Activated naive CD8-positive, alpha-beta T cell (primary cell): ENCODE results near the gene TRRAP.
"Not testable (repeated sequence)": the region's sequence is repeated elsewhere in the genome, so short reads cannot be mapped to it uniquely, and the experiment has no call there.

Experiments
- H3K27ac Mint-ChIP-seq: one replicate; pipeline ENCODE4 v1.8.0; 2021; ENCODE audit warnings: mixed read lengths
- H3K27me3 Mint-ChIP-seq: one replicate; pipeline ENCODE4 v1.8.0; 2021; ENCODE audit warnings: mixed read lengths
- H3K36me3 Mint-ChIP-seq: one replicate; pipeline ENCODE4 v1.8.0; 2021; ENCODE audit warnings: mixed read lengths
- H3K4me1 Mint-ChIP-seq: one replicate; pipeline ENCODE4 v1.8.0; 2021; ENCODE audit warnings: low read depth, mixed read lengths
- H3K4me3 Mint-ChIP-seq: one replicate; pipeline ENCODE4 v1.8.0; 2021; ENCODE audit warnings: mild to moderate bottlenecking, mixed read lengths
- H3K9me3 Mint-ChIP-seq: one replicate; pipeline ENCODE4 v1.8.0; 2021; ENCODE audit warnings: low read depth, mixed read lengths

The TRRAP gene

DNA sequence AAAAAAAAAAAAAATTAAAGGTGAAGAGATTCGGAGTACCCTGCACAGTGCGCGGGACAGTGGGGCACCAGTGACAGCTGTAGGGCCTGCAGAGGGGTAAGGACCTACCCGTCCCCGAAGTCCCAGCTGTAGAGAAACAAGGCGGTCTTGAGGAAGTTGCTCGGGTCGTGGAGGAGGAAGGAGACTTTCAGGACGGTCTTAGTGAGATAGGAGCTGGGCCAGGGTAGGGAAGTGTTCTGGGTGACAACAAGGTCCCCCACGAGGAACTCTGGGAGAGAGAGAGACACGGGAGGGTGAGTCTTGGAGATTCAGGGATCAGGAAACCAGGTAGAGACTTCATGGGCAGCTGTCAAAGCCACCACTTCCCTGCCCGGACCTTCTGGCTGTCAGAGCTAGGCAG lies 18.3 kb upstream of the TRRAP start:
- Mint-ChIP-seq H3K27ac (no peak overlapping the region), H3K4me1 (no peaks in the 10 kb centered on the region), H3K27me3 (peaks cover 4% of the 10 kb centered on the region), H3K4me3 (no peak overlapping the region), H3K9me3 (no peaks in the 10 kb centered on the region), H3K36me3 (no peaks in the 10 kb centered on the region)

GRCh38 chr7:98862203-98862602 lies 16.1 kb upstream of the TRRAP start:
- no peaks in the 10 kb centered on the region for H3K36me3 Mint-ChIP-seq
- no peaks in the 10 kb centered on the region for H3K4me1 Mint-ChIP-seq
- H3K27ac Mint-ChIP-seq: no peak overlapping the region
- H3K4me3 Mint-ChIP-seq: no peak overlapping the region
- H3K9me3 Mint-ChIP-seq: no peaks in the 10 kb centered on the region
- peaks cover 4% of the 10 kb centered on the region for H3K27me3 Mint-ChIP-seq

DNA sequence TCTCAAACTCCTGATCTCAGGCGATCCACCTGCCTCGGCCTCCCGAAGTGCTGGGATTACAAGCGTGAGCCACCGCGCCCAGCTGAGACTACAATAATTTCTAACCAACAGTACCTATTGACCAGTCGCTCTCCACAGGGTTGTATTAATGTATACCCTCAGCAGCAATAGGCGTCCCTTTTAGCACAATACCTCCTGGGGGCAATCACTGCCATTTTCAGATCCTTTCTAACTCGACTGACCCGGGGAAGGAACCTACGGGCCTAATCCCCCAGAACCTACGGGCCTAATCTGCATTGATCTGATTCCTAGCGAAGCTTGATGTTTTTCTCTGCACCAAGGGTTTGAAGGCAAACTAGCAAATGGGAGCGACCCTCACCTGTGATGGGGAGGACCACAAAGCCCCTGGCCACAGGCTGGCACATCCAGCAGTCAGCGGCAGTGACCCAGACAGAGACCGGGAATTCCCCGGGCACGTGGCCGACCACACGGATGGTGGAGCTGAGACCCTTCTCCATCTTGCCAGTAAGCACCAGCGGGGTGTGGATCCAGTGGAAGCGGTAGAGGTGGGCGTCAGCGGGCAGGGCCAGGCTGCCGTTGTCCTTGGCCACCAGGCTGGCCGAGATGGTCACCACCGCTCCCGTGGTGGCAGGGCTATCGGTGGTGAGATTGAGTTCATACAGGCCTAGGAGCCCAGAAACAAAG lies 15.5 kb upstream of the TRRAP start:
- H3K27ac Mint-ChIP-seq: no peak overlapping the region
- no peaks in the 10 kb centered on the region for H3K9me3 Mint-ChIP-seq
- no peaks in the 10 kb centered on the region for H3K4me1 Mint-ChIP-seq
- H3K4me3 Mint-ChIP-seq: no peak overlapping the region
- no peaks in the 10 kb centered on the region for H3K36me3 Mint-ChIP-seq
- H3K27me3 Mint-ChIP-seq: peaks cover 4% of the 10 kb centered on the region

GRCh38 chr7:98863601-98864000 lies 14.7 kb upstream of the TRRAP start:
- Mint-ChIP-seq H3K4me1 (no peaks in the 10 kb centered on the region), H3K4me3 (no peak overlapping the region), H3K27ac (no peak overlapping the region), H3K27me3 (peaks cover 4% of the 10 kb centered on the region), H3K9me3 (no peaks in the 10 kb centered on the region), H3K36me3 (no peaks in the 10 kb centered on the region)

DNA sequence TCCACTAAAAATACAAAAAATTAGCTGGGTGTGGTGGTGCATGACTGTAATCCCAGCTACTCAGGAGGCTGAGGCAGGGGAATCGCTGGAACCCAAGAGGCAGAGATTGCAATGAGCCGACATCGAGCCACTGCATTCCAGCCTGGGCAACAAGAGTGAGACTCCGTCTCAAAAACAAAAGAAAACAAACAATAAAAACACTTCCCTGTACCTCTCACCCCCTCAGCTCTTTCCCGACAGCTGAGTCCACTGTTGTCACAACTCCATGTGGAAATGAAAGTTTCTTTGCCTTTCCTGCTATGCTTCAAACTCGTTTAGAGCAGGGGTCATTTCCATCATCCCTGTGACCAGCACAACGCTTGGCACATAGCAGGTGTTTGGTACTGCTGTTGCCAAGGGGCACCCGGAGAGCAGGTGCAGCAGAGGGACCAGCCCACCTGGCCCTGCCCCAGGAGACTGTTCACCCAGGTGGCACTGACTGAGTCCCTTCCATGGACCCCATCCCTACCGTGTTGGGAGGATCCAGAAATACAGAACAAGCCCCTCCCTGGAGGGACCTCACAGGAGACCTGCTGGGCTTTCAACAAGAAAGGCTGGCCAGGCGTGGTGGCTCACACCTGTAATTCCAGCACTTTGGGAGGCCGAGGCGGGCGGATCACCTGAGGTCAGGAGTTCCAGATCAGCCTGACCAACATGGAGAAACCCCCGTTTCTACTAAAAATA lies 13.4 kb upstream of the TRRAP start:
- H3K4me1 Mint-ChIP-seq: no peaks in the 10 kb centered on the region
- no peak overlapping the region for H3K4me3 Mint-ChIP-seq
- peaks cover 4% of the 10 kb centered on the region for H3K27me3 Mint-ChIP-seq
- no peaks in the 10 kb centered on the region for H3K36me3 Mint-ChIP-seq
- H3K27ac Mint-ChIP-seq: no peak overlapping the region
- H3K9me3 Mint-ChIP-seq: no peaks in the 10 kb centered on the region

DNA sequence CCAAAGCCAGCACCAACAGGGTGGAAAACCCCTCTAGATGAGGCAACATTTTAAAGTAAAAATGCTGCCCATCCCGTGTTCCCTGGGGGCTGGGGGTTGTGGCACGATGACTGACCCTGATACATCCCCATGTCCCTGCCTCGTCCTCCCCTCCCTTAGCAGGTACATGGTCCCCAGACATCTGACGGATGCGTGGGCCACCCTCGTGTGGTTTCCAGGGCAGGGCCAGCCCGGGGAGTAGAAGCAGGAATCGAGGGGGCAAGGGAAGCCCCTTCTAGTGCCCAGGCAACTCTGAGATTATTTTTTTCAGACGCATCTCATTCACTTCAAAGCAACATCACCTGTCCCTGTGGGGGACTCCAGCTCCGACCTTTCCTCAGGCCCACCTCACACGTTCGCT lies 12.0 kb upstream of the TRRAP start:
- H3K27ac Mint-ChIP-seq: no peak overlapping the region
- H3K27me3 Mint-ChIP-seq: peaks cover 2% of the 10 kb centered on the region
- H3K36me3 Mint-ChIP-seq: no peaks in the 10 kb centered on the region
- H3K9me3 Mint-ChIP-seq: no peaks in the 10 kb centered on the region
- no peak overlapping the region for H3K4me3 Mint-ChIP-seq
- H3K4me1 Mint-ChIP-seq: peaks cover 3% of the 10 kb centered on the region

DNA sequence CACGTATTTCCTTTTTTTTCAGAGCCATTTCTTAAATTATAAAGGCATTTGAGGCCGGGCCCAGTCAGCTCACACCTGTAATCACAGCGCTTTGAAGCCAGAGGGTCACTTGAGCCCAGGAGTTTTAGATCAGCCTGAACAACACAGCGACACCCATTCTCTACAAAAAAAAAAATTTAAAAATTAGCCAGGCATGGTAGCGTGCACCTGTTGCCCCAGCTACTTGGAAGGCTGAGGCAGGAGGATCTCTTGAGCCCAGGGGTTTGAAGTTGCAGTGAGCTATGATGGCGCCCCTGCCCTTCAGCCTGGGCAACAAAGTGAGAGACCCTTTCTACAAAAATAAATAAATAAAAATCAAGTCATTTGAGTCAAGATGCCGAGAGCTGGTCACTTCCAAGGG lies 11.6 kb upstream of the TRRAP start:
- no peak overlapping the region for H3K27ac Mint-ChIP-seq
- peaks cover 3% of the 10 kb centered on the region for H3K4me1 Mint-ChIP-seq
- peaks cover 2% of the 10 kb centered on the region for H3K27me3 Mint-ChIP-seq
- no peak overlapping the region for H3K4me3 Mint-ChIP-seq
- H3K9me3 Mint-ChIP-seq: no peaks in the 10 kb centered on the region
- H3K36me3 Mint-ChIP-seq: no peaks in the 10 kb centered on the region

DNA sequence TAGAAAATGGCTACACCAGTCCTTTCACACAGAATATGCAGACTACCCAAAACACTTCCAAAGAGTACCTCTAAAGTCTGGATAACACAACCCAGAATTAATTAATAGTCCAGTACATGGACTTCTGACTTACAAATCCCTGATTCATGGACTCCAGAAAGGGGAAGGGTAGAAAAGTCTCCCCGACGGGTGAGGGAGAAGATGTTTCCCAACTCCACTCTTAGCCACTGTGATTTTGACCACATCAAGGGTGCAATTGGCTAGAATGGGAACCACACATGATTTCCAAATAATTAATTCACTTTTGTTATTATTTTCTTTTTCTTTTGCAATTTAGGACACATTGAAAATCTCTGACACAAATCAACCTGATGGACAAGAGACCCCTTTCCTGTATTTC lies 9.9 kb upstream of the TRRAP start:
- Mint-ChIP-seq H3K27ac (no peak overlapping the region), H3K9me3 (no peaks in the 10 kb centered on the region), H3K4me1 (peaks cover 3% of the 10 kb centered on the region), H3K36me3 (no peaks in the 10 kb centered on the region), H3K27me3 (peaks cover 6% of the 10 kb centered on the region), H3K4me3 (no peak overlapping the region)

- Mint-ChIP-seq H3K4me1 (peaks cover 3% of the 10 kb centered on the region), H3K27ac (no peak overlapping the region), H3K4me3 (peak overlapping the region; percentile 32), H3K27me3 (peaks cover 6% of the 10 kb centered on the region), H3K9me3 (no peaks in the 10 kb centered on the region), H3K36me3 (no peaks in the 10 kb centered on the region)
Observed at GRCh38 chr7:98869027-98869596, 9.2 kb upstream of the TRRAP start.

GRCh38 chr7:98869597-98870120 lies 8.7 kb upstream of the TRRAP start, which contains the start of gene TMEM130:
Gene TMEM130, minus strand, starts transcription at chr7:98870014. Its CDS starts 153 bp downstream, at chr7:98869861.
- no peaks in the 10 kb centered on the region for H3K36me3 Mint-ChIP-seq
- H3K9me3 Mint-ChIP-seq: no peaks in the 10 kb centered on the region
- peaks cover 3% of the 10 kb centered on the region for H3K4me1 Mint-ChIP-seq
- peak within 1 kb of the TSS; percentile 79 for H3K4me3 Mint-ChIP-seq
- H3K27me3 Mint-ChIP-seq: peaks cover 6% of the 10 kb centered on the region
- H3K27ac Mint-ChIP-seq: no peak within 1 kb of the TSS

GRCh38 chr7:98870121-98870651 lies 8.1 kb upstream of the TRRAP start:
- H3K27ac Mint-ChIP-seq: no peak overlapping the region
- peaks cover 6% of the 10 kb centered on the region for H3K27me3 Mint-ChIP-seq
- H3K4me1 Mint-ChIP-seq: peaks cover 3% of the 10 kb centered on the region
- peak overlapping the region; percentile 79 for H3K4me3 Mint-ChIP-seq
- no peaks in the 10 kb centered on the region for H3K36me3 Mint-ChIP-seq
- no peaks in the 10 kb centered on the region for H3K9me3 Mint-ChIP-seq

- Mint-ChIP-seq H3K36me3 (no peaks in the 10 kb centered on the region), H3K27me3 (peaks cover 6% of the 10 kb centered on the region), H3K9me3 (no peaks in the 10 kb centered on the region), H3K27ac (no peak overlapping the region), H3K4me3 (peak overlapping the region; percentile 79), H3K4me1 (peaks cover 3% of the 10 kb centered on the region)
Observed at GRCh38 chr7:98870807-98871491, 7.4 kb upstream of the TRRAP start.

- Mint-ChIP-seq H3K4me1 (peaks cover 6% of the 10 kb centered on the region), H3K27me3 (peaks cover 6% of the 10 kb centered on the region), H3K36me3 (no peaks in the 10 kb centered on the region), H3K4me3 (no peak overlapping the region), H3K9me3 (no peaks in the 10 kb centered on the region), H3K27ac (no peak overlapping the region)
Observed at GRCh38 chr7:98872328-98872924, 5.9 kb upstream of the TRRAP start.

- not testable (repeated sequence) for H3K36me3 Mint-ChIP-seq, H3K4me3 Mint-ChIP-seq, H3K4me1 Mint-ChIP-seq, H3K27me3 Mint-ChIP-seq, H3K27ac Mint-ChIP-seq, H3K9me3 Mint-ChIP-seq
Observed at GRCh38 chr7:98873610-98874009, 4.7 kb upstream of the TRRAP start.
